ENCODE data around the gene PLP1.

DNA sequence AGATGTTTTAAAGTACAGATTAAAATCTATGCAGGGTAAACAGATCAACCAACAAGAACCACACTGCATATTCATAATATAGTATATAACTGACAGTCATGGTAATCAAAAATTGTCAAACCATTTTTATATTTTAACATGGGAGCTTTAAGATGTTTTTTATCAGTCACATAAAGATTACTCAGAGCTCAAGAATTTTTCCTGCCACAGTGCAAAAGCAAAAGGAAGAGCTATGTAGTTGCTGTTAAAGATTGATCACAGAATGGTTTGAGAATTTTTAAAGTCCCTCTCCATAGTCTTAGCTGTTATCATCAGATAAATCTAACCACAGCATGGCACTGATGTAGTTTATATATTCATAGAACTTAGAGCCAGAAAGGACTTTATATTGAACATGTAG is 47.0 kb downstream of the PLP1 start:
- TF ChIP-seq, protein P1, sequence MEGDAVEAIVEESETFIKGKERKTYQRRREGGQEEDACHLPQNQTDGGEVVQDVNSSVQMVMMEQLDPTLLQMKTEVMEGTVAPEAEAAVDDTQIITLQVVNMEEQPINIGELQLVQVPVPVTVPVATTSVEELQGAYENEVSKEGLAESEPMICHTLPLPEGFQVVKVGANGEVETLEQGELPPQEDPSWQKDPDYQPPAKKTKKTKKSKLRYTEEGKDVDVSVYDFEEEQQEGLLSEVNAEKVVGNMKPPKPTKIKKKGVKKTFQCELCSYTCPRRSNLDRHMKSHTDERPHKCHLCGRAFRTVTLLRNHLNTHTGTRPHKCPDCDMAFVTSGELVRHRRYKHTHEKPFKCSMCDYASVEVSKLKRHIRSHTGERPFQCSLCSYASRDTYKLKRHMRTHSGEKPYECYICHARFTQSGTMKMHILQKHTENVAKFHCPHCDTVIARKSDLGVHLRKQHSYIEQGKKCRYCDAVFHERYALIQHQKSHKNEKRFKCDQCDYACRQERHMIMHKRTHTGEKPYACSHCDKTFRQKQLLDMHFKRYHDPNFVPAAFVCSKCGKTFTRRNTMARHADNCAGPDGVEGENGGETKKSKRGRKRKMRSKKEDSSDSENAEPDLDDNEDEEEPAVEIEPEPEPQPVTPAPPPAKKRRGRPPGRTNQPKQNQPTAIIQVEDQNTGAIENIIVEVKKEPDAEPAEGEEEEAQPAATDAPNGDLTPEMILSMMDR (IDR thresholded peaks at IDR 0.05): no peak
- no peak for TF ChIP-seq POLR2A (IDR thresholded peaks at IDR 0.05)
